H1 (cell line): ENCODE measurements around the gene NELFA. TPM values are rescaled to one million over a fixed set of nuclear protein-coding genes. Genes with fewer than 3 reads are reported as not detected.

Experiments
- SIRT6 ChIP-seq: IDR thresholded peaks from one replicate; pipeline ENCODE4 v1.7.1; 2012; ENCODE audit warnings: low read length, inconsistent platforms
- polyA plus RNA-seq, 7 experiments: library from polyadenylated mRNA; depleted of rRNA in 3 of 7; stranded (reverse) in 5 of 7; unstranded in 2 of 7; fragments of >200 nt in 5 of 7; fragments of 200-250 nt in 2 of 7; gene quantifications; 1 replicate in 5 of 7; 2 replicates in 1 of 7; 4 replicates in 1 of 7; pipeline versions ENCODE4 v1.2.1 to v1.2.3, GENCODE V29; 2011 to 2013; ENCODE audit warnings: missing spikeins in 2 of 7, mixed read lengths in 2 of 7
- total RNA-seq: library from RNA; stranded (reverse); fragmentation: NEBNext Ultra II Directional; extraction: Animal tissue kit (Norgen Biotek cat#: 25700); gene quantifications from 2 replicates; pipeline ENCODE4 v1.2.1, GENCODE V29; 2021

NELFA gene
- total and polyA plus RNA-seq, 2 of the 8 experiments (the other 6 are each of a cell fraction or from before 2014, with no cell fraction given): 41.8 to 57.5 TPM

GRCh38 chr4:2047031-2047660, 38.4 kb upstream of the NELFA start (continued):
- no peak for TF ChIP-seq SIRT6
